ENCODE data around the gene FEM1B.

The FEM1B gene

GRCh38 chr15:68299436-68299835 lies 21.9 kb downstream of the FEM1B start:
- no peaks in the 10 kb centered on the region for H3K36me3 ChIP-seq
- 0 out of 2 replicates have a peak, but pooled peaks cover 3% of the 10 kb centered on the region for H3K4me1 ChIP-seq
- no peak for DNase-seq
- H3K27me3 ChIP-seq: no peaks in the 10 kb centered on the region
- H3K9me3 ChIP-seq: no peaks in the 10 kb centered on the region
- TF ChIP-seq CTCF (IDR thresholded peaks at IDR 0.05; ENCODE audit: low read depth, low read length): no peak
- H3K4me3 ChIP-seq (ENCODE audit: low read depth, low read length): no peak overlapping the region

- no peak for DNase-seq
- Histone ChIP-seq H3K9me3 (no peaks in the 10 kb centered on the region), H3K4me1 (no peaks in the 10 kb centered on the region; the same call in 1 of the 2 replicates), H3K36me3 (no peaks in the 10 kb centered on the region), H3K4me3 (ENCODE audit: low read depth, low read length) (no peak overlapping the region), H3K27me3 (no peaks in the 10 kb centered on the region)
- no peak for TF ChIP-seq CTCF (IDR thresholded peaks at IDR 0.05; ENCODE audit: low read depth, low read length)
These were observed 22.8 kb downstream of the FEM1B start for GRCh38 chr15:68300115-68300940.

GRCh38 chr15:68301301-68301700 lies 23.8 kb downstream of the FEM1B start:
- no peak for TF ChIP-seq CTCF (IDR thresholded peaks at IDR 0.05; ENCODE audit: low read depth, low read length)
- DNase-seq: no peak
- Histone ChIP-seq H3K4me1 (peaks cover under 1% of the 10 kb centered on the region), H3K9me3 (no peaks in the 10 kb centered on the region), H3K27me3 (no peaks in the 10 kb centered on the region), H3K4me3 (ENCODE audit: low read depth, low read length) (no peak overlapping the region), H3K36me3 (no peaks in the 10 kb centered on the region)

GRCh38 chr15:68302729-68303128 lies 25.2 kb downstream of the FEM1B start:
- Histone ChIP-seq H3K4me1 (peaks cover 3% of the 10 kb centered on the region), H3K36me3 (no peaks in the 10 kb centered on the region), H3K27me3 (no peaks in the 10 kb centered on the region), H3K4me3 (ENCODE audit: low read depth, low read length) (no peak overlapping the region), H3K9me3 (no peaks in the 10 kb centered on the region)
- DNase-seq: no peak
- no peak for TF ChIP-seq CTCF (IDR thresholded peaks at IDR 0.05; ENCODE audit: low read depth, low read length)

GRCh38 chr15:68303134-68303533 lies 25.6 kb downstream of the FEM1B start:
- H3K4me3 ChIP-seq (ENCODE audit: low read depth, low read length): no peak overlapping the region
- TF ChIP-seq CTCF (IDR thresholded peaks at IDR 0.05; ENCODE audit: low read depth, low read length): no peak
- no peaks in the 10 kb centered on the region for H3K36me3 ChIP-seq
- no peaks in the 10 kb centered on the region for H3K9me3 ChIP-seq
- DNase-seq: no peak
- peaks cover 3% of the 10 kb centered on the region for H3K4me1 ChIP-seq
- no peaks in the 10 kb centered on the region for H3K27me3 ChIP-seq
